HG02763 (cell line): Measurements from ENCODE around the gene RFPL1.
A peak's percentile ranks its signal among the peaks of the same experiment; 100 is the strongest.
"Not testable (repeated sequence)": the region's sequence is repeated elsewhere in the genome, so short reads cannot be mapped to it uniquely, and the experiment has no call there.

Experiments
- ATAC-seq: cut with Tn5 transposase; IDR thresholded peaks from one replicate; pipeline ENCODE4 v1.9.1; 2021; ENCODE audit warnings: mild to moderate bottlenecking, moderate library complexity; ENCODE audit not compliant: unreplicated experiment

RFPL1 gene

GRCh38 chr22:29438283-29438682 lies at the start of gene RFPL1:
Gene RFPL1 (plus strand): TSS chr22:29438583.
- ATAC-seq, result not testable (repeated sequence)

- ATAC-seq, result no peak
Measured at GRCh38 chr22:29388759-29389090, 49.7 kb upstream of the RFPL1 start.

- ATAC-seq, result no peak
Measured at GRCh38 chr22:29390270-29390669, 48.1 kb upstream of the RFPL1 start.

- no peak for ATAC-seq
Measured at GRCh38 chr22:29391546-29391945, 46.8 kb upstream of the RFPL1 start.

- no peak for ATAC-seq
Measured at GRCh38 chr22:29393019-29393608, 45.3 kb upstream of the RFPL1 start.

GRCh38 chr22:29394931-29395581 lies 43.3 kb upstream of the RFPL1 start:
- ATAC-seq, result no peak

- no peak for ATAC-seq
Measured at GRCh38 chr22:29396126-29396525, 42.3 kb upstream of the RFPL1 start.

GRCh38 chr22:29397791-29398190 lies 40.6 kb upstream of the RFPL1 start:
- ATAC-seq, result no peak

GRCh38 chr22:29400576-29400975 lies 37.8 kb upstream of the RFPL1 start:
- ATAC-seq, result no peak

GRCh38 chr22:29401538-29401937 lies 36.8 kb upstream of the RFPL1 start:
- ATAC-seq, result not testable (repeated sequence)

- ATAC-seq, result no peak
Measured at GRCh38 chr22:29408940-29409339, 29.4 kb upstream of the RFPL1 start.

- peak; percentile 66 for ATAC-seq
Measured at GRCh38 chr22:29411569-29412211, 26.7 kb upstream of the RFPL1 start.

GRCh38 chr22:29412772-29413171 lies 25.6 kb upstream of the RFPL1 start:
- ATAC-seq, result not testable (repeated sequence)

- not testable (repeated sequence) for ATAC-seq
Measured at GRCh38 chr22:29414951-29415591, 23.3 kb upstream of the RFPL1 start.

- ATAC-seq, result not testable (repeated sequence)
Measured at GRCh38 chr22:29418704-29419103, 19.7 kb upstream of the RFPL1 start.

GRCh38 chr22:29426476-29426875 lies 11.9 kb upstream of the RFPL1 start:
- ATAC-seq, result no peak

- no peak for ATAC-seq
Measured at GRCh38 chr22:29427176-29427760, 11.1 kb upstream of the RFPL1 start.

GRCh38 chr22:29431986-29432385 lies 6.4 kb upstream of the RFPL1 start:
- ATAC-seq, result no peak

- no peak for ATAC-seq
Measured at GRCh38 chr22:29433856-29434255, 4.5 kb upstream of the RFPL1 start.

GRCh38 chr22:29434288-29434687 lies 4.1 kb upstream of the RFPL1 start:
- ATAC-seq, result no peak
